AG09309 (cell line): ENCODE results near the gene NELFA.

Source experiments
- DNase-seq: peaks from one replicate; pipeline ENCODE4 v3.0.0-alpha.2; 2010; ENCODE audit warnings: low read depth
- H3K4me3 ChIP-seq: 2 replicates; pipeline ENCODE4 v1.5.1; 2011; ENCODE audit warnings: mild to moderate bottlenecking, low read depth, low read length, moderate library complexity; ENCODE audit not compliant: control insufficient read depth
- CTCF ChIP-seq: IDR thresholded peaks from 2 replicates; pipeline ENCODE4 v1.5.1; 2011; ENCODE audit warnings: mild to moderate bottlenecking, low read depth, low read length, inconsistent platforms; ENCODE audit not compliant: insufficient read depth, control insufficient read depth; ENCODE audit errors: missing control alignments

Gene NELFA

DNA sequence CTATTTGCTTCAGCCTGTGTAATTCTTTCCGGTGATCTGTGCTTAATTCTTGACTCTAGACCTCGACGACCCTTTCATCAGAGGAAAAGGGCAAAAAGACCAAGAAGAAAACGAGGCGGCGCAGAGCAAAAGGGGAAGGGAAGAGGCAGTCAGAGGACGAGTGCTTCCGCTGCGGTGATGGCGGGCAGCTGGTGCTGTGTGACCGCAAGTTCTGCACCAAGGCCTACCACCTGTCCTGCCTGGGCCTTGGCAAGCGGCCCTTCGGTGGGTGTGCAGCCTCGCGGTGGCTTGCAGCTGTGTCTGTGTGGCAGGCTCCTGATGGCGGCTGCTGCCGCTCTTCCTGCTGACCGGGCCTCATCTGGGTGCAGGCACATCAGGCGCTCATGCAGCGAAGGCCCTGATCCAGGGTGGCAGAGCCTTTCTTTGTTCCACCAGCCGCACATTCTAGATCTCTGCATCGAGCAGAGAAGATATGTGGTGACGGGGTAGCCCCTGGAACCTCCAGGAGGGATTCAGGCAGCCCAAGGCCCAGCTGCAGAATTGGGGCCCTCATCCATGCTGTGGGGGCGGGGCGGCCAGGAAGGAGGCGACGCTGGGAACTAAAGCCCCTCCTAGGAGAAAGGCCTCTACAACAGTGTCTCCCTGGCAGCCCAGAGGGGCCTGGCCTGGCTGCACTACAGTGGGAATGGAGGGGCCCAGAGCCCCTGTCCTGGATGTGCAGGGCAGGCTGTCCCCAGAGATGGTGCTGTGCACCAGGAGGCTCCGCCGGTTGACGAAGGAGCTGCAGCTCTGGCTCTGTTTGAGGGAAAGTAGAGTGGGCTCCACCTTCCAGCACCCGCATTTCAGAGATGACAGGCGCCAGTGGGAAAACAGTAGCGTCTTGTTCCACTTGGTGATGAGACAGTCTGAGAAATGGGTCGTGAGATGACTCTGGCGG lies 32.1 kb downstream of the NELFA start:
- TF ChIP-seq CTCF = no peak
- H3K4me3 ChIP-seq = no peak overlapping the region
- DNase-seq = no peak

DNA sequence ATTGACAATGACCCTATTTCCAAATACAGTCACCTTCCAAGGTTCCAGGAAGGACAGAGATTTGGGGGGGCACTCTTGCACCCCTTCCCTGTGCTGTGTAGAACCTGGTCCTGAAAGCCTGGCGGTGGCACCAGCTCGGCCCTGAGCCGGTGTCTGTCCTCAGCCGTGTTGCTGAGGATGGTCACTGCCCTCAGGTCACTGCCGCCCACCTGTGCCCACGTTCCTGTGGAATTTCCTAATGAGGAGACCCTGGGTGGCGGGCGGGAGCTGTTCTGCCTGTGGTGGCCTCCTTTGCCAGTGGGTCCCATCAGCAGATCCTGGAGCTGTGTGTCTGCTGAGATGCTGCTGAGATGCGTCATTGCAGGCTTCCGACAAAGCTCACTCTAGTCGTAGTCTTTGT lies 32.9 kb downstream of the NELFA start:
- no peak for DNase-seq
- TF ChIP-seq CTCF = no peak
- H3K4me3 ChIP-seq = no peak overlapping the region

GRCh38 chr4:1975391-1975801 lies 33.4 kb downstream of the NELFA start:
- DNase-seq = no peak
- no peak for TF ChIP-seq CTCF

DNA sequence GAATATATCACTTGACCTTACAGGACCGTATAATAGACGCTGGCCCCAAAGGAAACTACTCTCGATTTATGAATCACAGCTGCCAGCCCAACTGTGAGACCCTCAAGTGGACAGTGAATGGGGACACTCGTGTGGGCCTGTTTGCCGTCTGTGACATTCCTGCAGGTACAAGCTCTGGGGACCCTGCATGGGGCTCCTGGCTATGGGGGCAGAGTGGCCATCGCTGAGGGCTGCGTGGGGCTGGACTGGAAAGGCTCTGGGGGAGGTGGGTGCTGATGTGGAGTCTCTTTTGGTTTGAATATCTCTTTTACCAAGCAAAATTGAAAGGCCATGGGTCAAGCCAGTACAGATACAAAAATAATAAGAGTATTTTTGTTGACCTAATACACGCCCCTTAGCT lies 33.9 kb downstream of the NELFA start:
- H3K4me3 ChIP-seq = no peak overlapping the region
- DNase-seq = no peak
- no peak for TF ChIP-seq CTCF

More at GRCh38 chr4:1975391-1975801, 33.4 kb downstream of the NELFA start:
- no peak overlapping the region for H3K4me3 ChIP-seq

DNA sequence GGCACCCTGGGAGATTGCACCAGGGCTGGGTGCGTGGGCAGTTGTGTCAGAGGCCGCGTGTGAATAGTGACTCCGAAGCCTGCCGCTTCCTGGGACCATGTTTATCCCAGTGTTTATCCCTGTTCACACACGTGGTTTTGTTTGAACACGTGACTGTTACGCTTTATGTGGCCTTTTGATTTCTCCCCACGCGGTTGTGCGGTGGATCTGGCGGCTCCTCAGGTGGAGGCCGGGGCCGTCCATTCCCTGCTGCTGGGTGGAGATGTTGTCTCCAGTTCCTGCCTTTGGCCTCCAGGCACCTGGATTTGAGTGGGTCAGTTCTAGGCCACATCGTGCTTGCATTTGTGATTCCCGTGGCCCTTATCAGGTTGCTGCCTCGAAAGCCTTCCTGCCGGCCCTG lies 35.1 kb downstream of the NELFA start:
- no peak for DNase-seq
- no peak for TF ChIP-seq CTCF
- no peak overlapping the region for H3K4me3 ChIP-seq

DNA sequence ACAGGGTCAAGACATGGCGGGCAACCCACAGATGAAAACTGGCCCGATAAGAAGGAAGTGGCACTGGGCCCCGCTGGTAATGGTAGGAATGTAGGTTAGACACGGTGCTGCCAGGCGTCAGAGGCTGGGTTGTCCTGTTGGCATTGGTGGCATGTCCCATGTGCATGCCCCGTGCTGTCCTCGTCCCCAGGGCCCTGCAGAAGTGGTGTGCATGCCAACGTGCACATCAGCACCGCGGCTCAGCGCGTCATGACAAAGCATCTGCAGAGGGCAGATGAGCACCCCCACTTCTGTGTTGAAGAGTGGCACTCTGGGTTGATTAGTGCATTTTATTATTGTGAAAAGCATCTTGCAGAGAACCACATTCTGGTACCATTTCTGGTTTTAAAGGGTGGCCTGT lies 35.6 kb downstream of the NELFA start:
- no peak for TF ChIP-seq CTCF
- no peak for DNase-seq
- no peak overlapping the region for H3K4me3 ChIP-seq
